ENCODE data around the gene POU6F2. TPM values are rescaled to one million over a fixed set of nuclear protein-coding genes. Genes with fewer than 3 reads are reported as not detected.
"Not testable (repeated sequence)": the region's sequence is repeated elsewhere in the genome, so short reads cannot be mapped to it uniquely, and the experiment has no call there.

POU6F2 gene
- polyA plus RNA-seq, 2 donors, result 0.08 to 0.12 TPM

- WGBS, 2 donors, result 67% methylated on average over 9 of the region's 9 CpGs
- Histone ChIP-seq H3K27me3 (ENCODE audit: control insufficient read depth in 1 of 2, insufficient read depth in 2 of 2, low read length in 2 of 2) (peaks cover 0 to 2% of the 10 kb centered on the region in 2 donors), H3K27ac (ENCODE audit: low read depth in 2 of 2, low read length in 1 of 2) (no peak overlapping the region), H3K4me1 (ENCODE audit: control insufficient read depth in 2 of 2, insufficient read depth in 2 of 2, low read length in 1 of 2) (no peaks in the 10 kb centered on the region), H3K36me3 (ENCODE audit: control insufficient read depth in 2 of 2, insufficient read depth in 2 of 2, low read length in 1 of 2) (no peaks in the 10 kb centered on the region), H3K9me3 (ENCODE audit: control insufficient read depth in 2 of 2, insufficient read depth in 1 of 2, low read depth in 1 of 2, low read length in 1 of 2) (no peaks in the 10 kb centered on the region), H3K4me3 (ENCODE audit: low read depth in 1 of 2, low read length in 2 of 2) (no peak overlapping the region)
Measured at GRCh38 chr7:39375047-39375873, 397.6 kb downstream of the POU6F2 start.

- Histone ChIP-seq H3K27ac (ENCODE audit: low read depth in 2 of 2, low read length in 1 of 2) (no peak overlapping the region), H3K27me3 (ENCODE audit: control insufficient read depth in 1 of 2, insufficient read depth in 2 of 2, low read length in 2 of 2) (peaks cover 0 to 2% of the 10 kb centered on the region in 2 donors), H3K36me3 (ENCODE audit: control insufficient read depth in 2 of 2, insufficient read depth in 2 of 2, low read length in 1 of 2) (no peaks in the 10 kb centered on the region), H3K4me1 (ENCODE audit: control insufficient read depth in 2 of 2, insufficient read depth in 2 of 2, low read length in 1 of 2) (no peaks in the 10 kb centered on the region), H3K4me3 (ENCODE audit: low read depth in 1 of 2, low read length in 2 of 2) (no peak overlapping the region), H3K9me3 (ENCODE audit: control insufficient read depth in 2 of 2, insufficient read depth in 1 of 2, low read depth in 1 of 2, low read length in 1 of 2) (no peaks in the 10 kb centered on the region)
Measured at GRCh38 chr7:39375874-39376190, 398.1 kb downstream of the POU6F2 start.

- 94 to 97% methylated on average over 5 of the region's 5 CpGs for WGBS, 2 donors
Measured at GRCh38 chr7:39376881-39377280, 399.2 kb downstream of the POU6F2 start.

GRCh38 chr7:39379416-39379815 is 401.7 kb downstream of the POU6F2 start:
- H3K27me3 ChIP-seq (ENCODE audit: control insufficient read depth in 1 of 2, insufficient read depth in 2 of 2, low read length in 2 of 2), result peaks cover 0 to under 1% of the 10 kb centered on the region in 2 donors
- H3K4me3 ChIP-seq (ENCODE audit: low read depth in 1 of 2, low read length in 2 of 2), result no peak overlapping the region
- no peaks in the 10 kb centered on the region for H3K4me1 ChIP-seq (ENCODE audit: control insufficient read depth in 2 of 2, insufficient read depth in 2 of 2, low read length in 1 of 2)
- no peaks in the 10 kb centered on the region for H3K9me3 ChIP-seq (ENCODE audit: control insufficient read depth in 2 of 2, insufficient read depth in 1 of 2, low read depth in 1 of 2, low read length in 1 of 2)
- H3K27ac ChIP-seq (ENCODE audit: low read depth in 2 of 2, low read length in 1 of 2), result no peak overlapping the region
- 62 to 73% methylated on average over 5 of the region's 5 CpGs for WGBS, 2 donors
- no peaks in the 10 kb centered on the region for H3K36me3 ChIP-seq (ENCODE audit: control insufficient read depth in 2 of 2, insufficient read depth in 2 of 2, low read length in 1 of 2)

More at GRCh38 chr7:39376881-39377280, 399.2 kb downstream of the POU6F2 start:
- not testable (repeated sequence) for H3K36me3 ChIP-seq (ENCODE audit: control insufficient read depth in 2 of 2, insufficient read depth in 2 of 2, low read length in 1 of 2); H3K27ac ChIP-seq (ENCODE audit: low read depth in 2 of 2, low read length in 1 of 2); H3K4me3 ChIP-seq (ENCODE audit: low read depth in 1 of 2, low read length in 2 of 2); H3K9me3 ChIP-seq (ENCODE audit: control insufficient read depth in 2 of 2, insufficient read depth in 1 of 2, low read depth in 1 of 2, low read length in 1 of 2); H3K27me3 ChIP-seq (ENCODE audit: control insufficient read depth in 1 of 2, insufficient read depth in 2 of 2, low read length in 2 of 2); H3K4me1 ChIP-seq (ENCODE audit: control insufficient read depth in 2 of 2, insufficient read depth in 2 of 2, low read length in 1 of 2)

GRCh38 chr7:39383136-39383535 is 405.4 kb downstream of the POU6F2 start:
- 44 to 46% methylated on average over 1 of the region's 1 CpG for WGBS, 2 donors
- Histone ChIP-seq H3K4me3 (ENCODE audit: low read depth in 1 of 2, low read length in 2 of 2) (no peak overlapping the region), H3K4me1 (ENCODE audit: control insufficient read depth in 2 of 2, insufficient read depth in 2 of 2, low read length in 1 of 2) (no peaks in the 10 kb centered on the region), H3K36me3 (ENCODE audit: control insufficient read depth in 2 of 2, insufficient read depth in 2 of 2, low read length in 1 of 2) (no peaks in the 10 kb centered on the region), H3K27ac (ENCODE audit: low read depth in 2 of 2, low read length in 1 of 2) (no peak overlapping the region), H3K9me3 (ENCODE audit: control insufficient read depth in 2 of 2, insufficient read depth in 1 of 2, low read depth in 1 of 2, low read length in 1 of 2) (no peaks in the 10 kb centered on the region), H3K27me3 (ENCODE audit: control insufficient read depth in 1 of 2, insufficient read depth in 2 of 2, low read length in 2 of 2) (no peaks in the 10 kb centered on the region)

- Histone ChIP-seq H3K4me3 (ENCODE audit: low read depth in 1 of 2, low read length in 2 of 2) (no peak overlapping the region), H3K36me3 (ENCODE audit: control insufficient read depth in 2 of 2, insufficient read depth in 2 of 2, low read length in 1 of 2) (no peaks in the 10 kb centered on the region), H3K9me3 (ENCODE audit: control insufficient read depth in 2 of 2, insufficient read depth in 1 of 2, low read depth in 1 of 2, low read length in 1 of 2) (no peaks in the 10 kb centered on the region), H3K27me3 (ENCODE audit: control insufficient read depth in 1 of 2, insufficient read depth in 2 of 2, low read length in 2 of 2) (no peaks in the 10 kb centered on the region), H3K4me1 (ENCODE audit: control insufficient read depth in 2 of 2, insufficient read depth in 2 of 2, low read length in 1 of 2) (no peaks in the 10 kb centered on the region), H3K27ac (ENCODE audit: low read depth in 2 of 2, low read length in 1 of 2) (no peak overlapping the region)
- 96 to 99% methylated on average over 2 of the region's 2 CpGs for WGBS, 2 donors
Measured at GRCh38 chr7:39384386-39384785, 406.7 kb downstream of the POU6F2 start.

GRCh38 chr7:39386718-39387117 is 409.0 kb downstream of the POU6F2 start:
- WGBS, 2 donors, result 71 to 79% methylated on average over 5 of the region's 5 CpGs
- H3K4me1 ChIP-seq (ENCODE audit: control insufficient read depth in 2 of 2, insufficient read depth in 2 of 2, low read length in 1 of 2), result no peaks in the 10 kb centered on the region
- H3K27ac ChIP-seq (ENCODE audit: low read depth in 2 of 2, low read length in 1 of 2), result no peak overlapping the region
- no peaks in the 10 kb centered on the region for H3K36me3 ChIP-seq (ENCODE audit: control insufficient read depth in 2 of 2, insufficient read depth in 2 of 2, low read length in 1 of 2)
- H3K27me3 ChIP-seq (ENCODE audit: control insufficient read depth in 1 of 2, insufficient read depth in 2 of 2, low read length in 2 of 2), result no peaks in the 10 kb centered on the region
- no peak overlapping the region for H3K4me3 ChIP-seq (ENCODE audit: low read depth in 1 of 2, low read length in 2 of 2)
- no peaks in the 10 kb centered on the region for H3K9me3 ChIP-seq (ENCODE audit: control insufficient read depth in 2 of 2, insufficient read depth in 1 of 2, low read depth in 1 of 2, low read length in 1 of 2)

- no peak overlapping the region for H3K4me3 ChIP-seq (ENCODE audit: low read depth in 1 of 2, low read length in 2 of 2)
Measured at GRCh38 chr7:39392151-39392550, 414.4 kb downstream of the POU6F2 start.

GRCh38 chr7:39394105-39394680 is 416.5 kb downstream of the POU6F2 start:
- no peaks in the 10 kb centered on the region for H3K36me3 ChIP-seq (ENCODE audit: control insufficient read depth in 2 of 2, insufficient read depth in 2 of 2, low read length in 1 of 2)
- H3K9me3 ChIP-seq (ENCODE audit: control insufficient read depth in 2 of 2, insufficient read depth in 1 of 2, low read depth in 1 of 2, low read length in 1 of 2), result no peaks in the 10 kb centered on the region
- H3K4me3 ChIP-seq (ENCODE audit: low read depth in 1 of 2, low read length in 2 of 2), result no peak overlapping the region
- no peaks in the 10 kb centered on the region for H3K27me3 ChIP-seq (ENCODE audit: control insufficient read depth in 1 of 2, insufficient read depth in 2 of 2, low read length in 2 of 2)
- WGBS, 2 donors, result 36 to 41% methylated on average over 3 of the region's 3 CpGs
- H3K27ac ChIP-seq (ENCODE audit: low read depth in 2 of 2, low read length in 1 of 2), result no peak overlapping the region
- H3K4me1 ChIP-seq (ENCODE audit: control insufficient read depth in 2 of 2, insufficient read depth in 2 of 2, low read length in 1 of 2), result no peaks in the 10 kb centered on the region

More at GRCh38 chr7:39392151-39392550, 414.4 kb downstream of the POU6F2 start:
- Histone ChIP-seq H3K27me3 (ENCODE audit: control insufficient read depth in 1 of 2, insufficient read depth in 2 of 2, low read length in 2 of 2) (no peaks in the 10 kb centered on the region), H3K9me3 (ENCODE audit: control insufficient read depth in 2 of 2, insufficient read depth in 1 of 2, low read depth in 1 of 2, low read length in 1 of 2) (no peaks in the 10 kb centered on the region), H3K4me1 (ENCODE audit: control insufficient read depth in 2 of 2, insufficient read depth in 2 of 2, low read length in 1 of 2) (no peaks in the 10 kb centered on the region), H3K36me3 (ENCODE audit: control insufficient read depth in 2 of 2, insufficient read depth in 2 of 2, low read length in 1 of 2) (no peaks in the 10 kb centered on the region), H3K27ac (ENCODE audit: low read depth in 2 of 2, low read length in 1 of 2) (no peak overlapping the region)
- 58 to 67% methylated on average over 2 of the region's 2 CpGs for WGBS, 2 donors

- Histone ChIP-seq H3K4me1 (ENCODE audit: control insufficient read depth in 2 of 2, insufficient read depth in 2 of 2, low read length in 1 of 2) (no peaks in the 10 kb centered on the region), H3K4me3 (ENCODE audit: low read depth in 1 of 2, low read length in 2 of 2) (no peak overlapping the region), H3K36me3 (ENCODE audit: control insufficient read depth in 2 of 2, insufficient read depth in 2 of 2, low read length in 1 of 2) (no peaks in the 10 kb centered on the region), H3K9me3 (ENCODE audit: control insufficient read depth in 2 of 2, insufficient read depth in 1 of 2, low read depth in 1 of 2, low read length in 1 of 2) (no peaks in the 10 kb centered on the region), H3K27ac (ENCODE audit: low read depth in 2 of 2, low read length in 1 of 2) (no peak overlapping the region), H3K27me3 (ENCODE audit: control insufficient read depth in 1 of 2, insufficient read depth in 2 of 2, low read length in 2 of 2) (no peaks in the 10 kb centered on the region)
- 78 to 81% methylated on average over 2 of the region's 2 CpGs for WGBS, 2 donors
Measured at GRCh38 chr7:39399458-39399857, 421.7 kb downstream of the POU6F2 start.
